RKO (cell line): ENCODE measurements around the gene CCL26.

Source experiments
- DNase-seq: peaks from one replicate; pipeline ENCODE4 v3.0.0-alpha.2; 2016; ENCODE audit warnings: low spot score

CCL26 gene, protein sequence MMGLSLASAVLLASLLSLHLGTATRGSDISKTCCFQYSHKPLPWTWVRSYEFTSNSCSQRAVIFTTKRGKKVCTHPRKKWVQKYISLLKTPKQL

DNA sequence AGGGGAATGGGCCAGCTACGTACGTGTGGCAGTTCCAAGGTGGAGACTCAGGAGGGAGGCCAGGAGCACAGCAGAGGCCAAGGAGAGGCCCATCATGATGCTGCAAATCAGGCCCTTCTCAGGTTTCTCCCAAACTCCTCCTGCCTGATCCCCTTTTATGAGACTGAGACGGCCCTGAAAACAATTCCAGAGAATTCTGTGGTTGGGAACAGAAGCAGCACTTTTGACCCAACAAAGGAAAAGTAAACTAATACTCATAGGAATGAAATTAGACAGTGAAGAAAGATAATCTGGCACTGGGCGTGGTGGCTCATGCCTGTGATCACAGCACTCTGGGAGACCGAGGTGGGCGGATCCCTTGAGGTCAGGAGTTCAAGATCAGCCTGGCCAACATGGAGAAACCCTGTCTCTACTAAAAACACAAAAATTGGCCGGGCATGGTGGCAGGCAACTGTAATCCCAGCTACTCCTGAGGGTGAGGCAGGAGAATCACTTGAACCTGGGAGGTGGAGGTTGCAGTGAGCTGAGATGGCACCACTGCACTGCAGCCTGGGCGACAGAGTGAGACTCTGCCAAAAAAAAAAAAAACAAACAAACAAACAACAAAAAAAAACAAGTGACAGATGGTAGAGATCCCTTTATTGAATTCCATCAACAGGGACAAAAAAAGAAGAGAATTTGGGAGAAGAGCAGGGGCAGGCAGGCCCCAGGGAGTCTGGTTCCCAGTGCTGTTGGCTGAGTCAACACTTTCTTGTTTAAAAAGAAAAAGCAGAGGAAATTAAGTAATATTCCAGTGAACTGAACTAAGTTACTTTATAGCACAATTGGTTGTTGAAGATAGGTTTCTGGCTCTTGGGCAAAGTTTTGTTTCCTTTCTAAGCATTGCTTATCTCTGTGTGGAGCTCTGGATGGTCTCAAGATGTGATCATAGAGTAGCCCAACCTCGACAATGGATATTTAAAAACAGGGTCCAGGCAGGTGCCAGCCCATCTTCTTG is at the start of gene CCL26:
CCL26 (minus strand) TSS at position 131 of the 997 bp plus-strand sequence; CDS start at position 96, 35 bp downstream.
- DNase-seq = no peak

DNA sequence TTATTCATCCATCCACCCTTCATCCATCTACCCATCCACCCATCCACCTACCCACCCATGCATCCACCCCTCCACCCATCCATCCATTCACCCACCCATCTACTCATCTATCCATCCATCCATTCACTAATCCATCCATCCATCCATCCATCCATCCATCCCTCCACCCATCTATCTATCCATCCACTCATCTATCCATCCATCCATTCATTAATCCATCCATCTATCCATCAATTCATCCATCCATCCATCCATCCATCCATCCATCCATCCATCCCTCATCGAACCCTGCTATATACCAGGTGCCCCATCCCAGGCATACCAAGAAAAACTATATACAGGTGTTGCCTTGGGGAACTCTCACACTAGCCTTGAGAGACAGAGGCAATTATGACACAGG is 48.7 kb upstream of the CCL26 start:
- DNase-seq = no peak

DNA sequence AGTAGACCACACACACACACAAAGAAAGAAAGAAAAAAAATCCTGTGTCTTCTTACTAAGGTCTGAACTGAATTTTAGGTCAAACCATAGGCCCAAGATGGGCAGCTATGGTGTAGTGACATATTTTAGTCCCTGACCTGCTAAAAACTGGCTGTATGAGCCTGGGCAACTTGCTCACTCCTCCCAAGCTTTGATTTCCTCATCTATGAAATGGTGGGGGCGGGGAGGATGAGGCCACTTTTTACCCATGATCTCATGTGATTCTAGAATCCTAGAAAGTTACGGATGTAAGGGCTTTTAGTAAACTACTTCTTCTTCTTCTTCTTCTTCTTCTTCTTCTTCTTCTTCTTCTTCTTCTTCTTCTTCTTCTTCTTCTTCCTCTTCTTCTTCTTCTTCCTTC is 47.7 kb upstream of the CCL26 start:
- no peak for DNase-seq

DNA sequence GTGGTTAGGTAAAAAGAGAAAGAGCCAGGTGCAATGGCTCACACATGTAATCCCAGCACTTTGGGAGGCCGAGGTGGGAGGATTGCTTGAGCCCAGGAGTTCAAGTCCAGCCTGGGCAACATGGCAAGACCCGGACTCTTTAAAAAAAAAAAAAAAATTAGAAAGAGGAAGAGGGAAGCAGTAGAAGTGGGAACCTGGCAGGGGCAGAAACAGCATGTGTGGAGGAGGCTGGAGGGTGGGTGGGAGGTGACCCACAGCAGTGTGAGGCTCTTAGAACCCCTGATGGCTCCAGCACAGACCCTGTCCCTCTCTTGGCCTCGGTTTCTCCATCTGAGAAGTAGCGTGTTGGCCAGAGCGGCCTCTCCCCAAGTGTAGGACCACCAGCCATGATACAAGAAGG is 46.5 kb upstream of the CCL26 start:
- DNase-seq = no peak

DNA sequence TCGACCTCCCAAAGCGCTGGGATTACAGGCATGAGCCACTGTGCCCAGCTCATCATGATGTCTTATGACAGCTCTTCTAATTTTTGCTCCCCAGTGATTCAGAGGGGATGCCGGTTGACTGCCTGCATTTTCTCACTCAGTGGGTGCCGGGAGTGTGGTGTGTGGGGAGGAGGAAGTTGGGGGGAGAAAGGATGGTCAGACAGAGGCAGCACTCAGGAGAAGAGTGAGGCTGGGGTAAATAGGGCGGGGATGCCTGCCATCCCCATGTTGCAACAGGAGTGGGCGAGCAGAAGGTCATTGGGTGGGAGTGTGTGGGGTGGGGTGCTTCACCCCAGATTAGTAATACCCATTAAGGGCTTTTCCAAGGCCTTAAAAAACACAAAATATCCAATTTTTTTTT is 45.1 kb upstream of the CCL26 start:
- DNase-seq = no peak

DNA sequence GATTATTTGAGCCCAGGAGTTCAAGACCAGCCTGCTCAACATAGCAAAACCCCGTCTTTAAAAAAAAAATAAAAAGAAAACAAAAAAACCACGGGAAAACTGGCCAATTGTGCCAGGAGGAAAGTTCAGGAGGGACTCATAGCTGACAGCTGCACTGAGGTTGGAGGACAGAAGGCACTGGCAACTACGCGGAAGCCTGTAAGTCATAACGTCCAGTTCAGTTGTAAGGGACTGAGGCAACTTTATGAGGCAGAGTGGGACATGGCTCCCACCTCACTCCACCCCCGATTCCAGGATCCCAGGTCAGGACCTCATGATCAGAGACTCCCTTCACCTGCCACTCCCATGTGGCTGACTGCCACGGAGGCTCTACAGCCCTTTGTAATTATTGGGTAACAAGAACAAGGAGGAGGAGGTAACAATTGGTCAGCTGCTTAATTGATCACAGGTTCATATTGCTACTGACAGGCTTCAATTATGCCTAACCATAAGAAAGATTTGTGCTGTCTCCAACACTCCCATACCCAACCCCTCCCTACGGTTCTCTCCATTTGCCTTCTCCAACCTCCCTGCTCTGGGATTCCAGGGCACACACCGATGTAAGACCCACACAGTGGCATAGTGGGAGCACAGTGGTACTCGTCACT is 43.5 kb upstream of the CCL26 start:
- DNase-seq = no peak

DNA sequence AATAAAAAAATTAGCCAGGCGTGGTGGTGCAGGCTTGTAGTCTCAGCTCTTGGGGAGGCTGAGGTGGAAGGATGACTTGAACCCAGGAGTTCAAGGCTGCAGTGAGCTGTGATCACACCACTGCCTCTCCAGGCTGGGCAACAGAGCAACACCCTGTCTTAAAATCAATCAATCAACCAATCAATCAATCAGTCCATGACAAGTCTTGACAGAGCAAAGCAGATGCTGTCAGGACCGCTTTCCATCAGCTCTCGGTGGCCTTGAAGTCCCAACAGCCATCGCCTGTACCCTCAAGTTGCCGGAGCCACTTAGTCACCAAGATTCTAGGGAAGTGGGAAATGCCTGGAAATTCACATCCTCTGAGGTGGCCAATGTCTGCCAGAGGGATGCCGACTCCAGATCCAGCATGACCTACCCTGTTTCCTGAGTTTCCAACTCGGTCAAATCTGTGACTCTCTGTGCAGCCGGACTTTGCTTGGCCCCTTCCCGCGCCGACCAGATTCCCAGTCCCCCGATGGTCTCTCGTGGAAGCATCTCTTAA is 42.5 kb upstream of the CCL26 start:
- DNase-seq = no peak

DNA sequence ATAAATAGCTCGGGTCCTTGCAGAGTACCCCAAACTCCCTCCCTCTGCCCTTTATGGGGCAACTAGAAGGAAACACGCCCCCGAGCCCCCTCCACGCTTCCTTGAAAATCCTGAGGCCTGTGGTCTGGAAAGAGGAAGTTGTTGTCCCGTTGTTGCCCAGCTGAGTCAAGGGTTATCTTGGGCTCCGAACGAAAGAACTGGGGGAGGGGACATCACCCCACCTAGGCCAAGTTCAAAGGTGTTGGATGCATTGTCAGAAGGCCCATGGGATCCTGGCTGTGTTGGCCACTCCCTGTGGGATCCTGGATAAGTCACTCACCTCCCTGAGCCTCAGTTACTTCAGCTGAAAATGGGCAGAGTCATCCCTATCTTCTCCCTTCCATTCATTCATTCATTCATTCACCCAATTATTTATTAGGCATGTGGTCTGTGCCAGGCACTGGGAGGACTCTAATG is 41.8 kb upstream of the CCL26 start, which contains the start of gene CCL24:
CCL24 (minus strand) TSS at position 26 of the 456 bp plus-strand sequence. CDS start 91 bp downstream, outside the sequence.
- DNase-seq = no peak

DNA sequence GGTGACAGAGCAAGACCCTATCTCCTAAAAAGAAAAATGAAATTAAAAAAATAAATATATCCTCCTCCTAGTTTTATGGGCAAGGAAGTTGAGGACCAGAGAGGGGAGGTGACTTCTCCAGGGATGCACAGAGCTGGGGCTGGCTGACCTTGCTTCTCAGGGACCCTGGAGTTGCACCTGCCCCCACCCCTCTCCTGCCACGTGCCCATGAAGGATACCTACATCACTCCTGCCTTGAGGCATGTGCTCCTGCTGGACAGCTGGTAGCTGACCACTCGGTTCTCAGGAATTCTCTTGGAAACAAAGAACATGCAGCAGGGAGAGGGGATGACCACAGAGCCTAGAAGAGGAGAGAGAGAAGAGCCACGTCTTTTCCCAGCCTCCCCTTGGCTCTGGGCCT is 41.1 kb upstream of the CCL26 start:
- DNase-seq = no peak

DNA sequence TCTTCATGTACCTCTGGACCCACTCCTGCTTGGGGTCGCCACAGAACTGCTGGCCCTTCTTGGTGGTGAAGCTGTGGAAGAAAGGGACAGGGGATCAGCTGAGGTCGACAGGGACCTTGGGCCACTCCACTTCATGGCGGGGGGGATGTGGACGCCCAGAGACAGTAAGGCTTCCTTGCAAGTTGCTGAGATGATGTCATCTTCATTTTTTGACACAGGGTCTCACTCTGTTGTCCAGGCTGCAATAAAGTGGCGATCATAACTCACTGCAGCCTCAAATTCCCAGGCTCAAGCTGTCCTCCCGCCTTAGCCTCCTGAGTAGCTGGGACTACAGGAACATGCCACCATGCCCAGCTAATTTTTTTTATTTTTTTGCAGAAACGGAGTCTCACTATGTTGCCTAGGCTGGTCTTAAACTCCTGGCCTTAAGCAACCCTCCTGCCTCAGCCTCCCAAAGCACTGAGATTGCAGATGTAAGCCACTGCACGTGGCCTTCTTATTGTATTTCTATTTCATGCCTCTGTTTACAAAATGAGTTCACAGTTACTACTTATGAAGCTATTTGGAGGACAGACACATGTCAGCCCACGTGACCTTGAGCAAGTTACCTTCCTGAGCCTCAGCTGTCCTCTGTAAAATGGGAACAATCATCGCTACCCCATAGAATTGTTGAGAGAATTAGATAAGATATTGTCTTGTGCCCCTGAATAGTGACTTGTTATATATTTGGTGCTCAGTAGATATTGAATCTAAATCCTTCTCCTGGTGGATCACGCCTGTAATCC is 40.1 kb upstream of the CCL26 start:
- DNase-seq = no peak

DNA sequence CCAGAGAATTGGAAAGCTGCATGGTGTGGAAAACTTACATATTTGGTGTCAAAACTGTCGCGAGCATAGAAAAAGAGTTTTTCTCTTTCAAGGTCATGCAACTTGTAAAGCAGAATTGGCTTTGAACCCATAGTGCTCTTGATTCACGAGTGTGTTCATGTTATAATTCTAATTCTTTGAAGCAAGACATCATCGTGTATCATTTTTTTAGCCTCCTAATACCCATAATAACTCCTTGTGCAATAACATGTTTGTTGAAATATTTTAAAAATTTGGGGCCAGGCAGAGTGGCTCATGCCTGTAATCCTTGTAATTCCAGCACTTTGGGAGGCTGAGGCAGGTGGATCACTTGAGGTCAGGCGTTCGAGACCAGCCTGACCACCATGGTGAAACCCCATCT is 37.4 kb upstream of the CCL26 start:
- DNase-seq = no peak

DNA sequence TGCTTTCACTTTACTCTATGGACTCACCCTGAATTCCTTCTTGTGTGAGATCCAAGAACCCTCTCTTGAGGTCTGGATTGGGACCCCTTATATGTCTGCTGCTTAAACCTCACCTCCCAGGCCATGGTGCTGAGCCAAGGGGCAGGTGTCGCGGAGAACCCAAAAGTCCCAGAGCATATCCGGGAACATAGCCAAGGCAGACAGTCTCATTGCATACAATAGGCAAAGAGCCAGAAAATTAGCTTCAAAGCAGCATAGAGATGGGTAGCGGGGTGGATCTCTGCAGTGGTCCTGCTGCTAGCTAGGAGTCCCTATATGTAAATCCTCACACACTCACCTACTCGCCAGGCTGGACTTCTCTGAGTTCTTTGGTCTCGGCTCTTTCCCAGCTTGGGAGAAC is 36.1 kb upstream of the CCL26 start:
- no peak for DNase-seq

DNA sequence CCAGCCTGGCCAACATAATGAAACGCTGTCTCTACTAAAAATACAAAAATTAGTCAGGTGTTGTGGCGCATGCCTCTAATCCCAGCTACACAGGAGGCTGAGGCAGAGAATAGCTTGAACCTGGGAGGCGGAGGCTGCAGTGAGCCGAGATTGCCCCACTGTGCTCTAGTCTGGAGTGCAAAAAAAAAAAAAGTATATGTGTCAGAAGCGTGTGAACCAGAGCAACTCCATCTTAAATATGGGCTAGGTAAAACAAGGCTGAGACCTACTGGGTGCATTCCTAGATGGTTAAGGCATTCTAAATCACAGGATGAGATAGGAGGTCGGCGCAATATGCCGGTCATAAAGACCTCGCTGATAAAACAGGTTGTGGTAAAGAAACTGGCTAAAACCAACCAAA is 35.4 kb upstream of the CCL26 start:
- DNase-seq = no peak

DNA sequence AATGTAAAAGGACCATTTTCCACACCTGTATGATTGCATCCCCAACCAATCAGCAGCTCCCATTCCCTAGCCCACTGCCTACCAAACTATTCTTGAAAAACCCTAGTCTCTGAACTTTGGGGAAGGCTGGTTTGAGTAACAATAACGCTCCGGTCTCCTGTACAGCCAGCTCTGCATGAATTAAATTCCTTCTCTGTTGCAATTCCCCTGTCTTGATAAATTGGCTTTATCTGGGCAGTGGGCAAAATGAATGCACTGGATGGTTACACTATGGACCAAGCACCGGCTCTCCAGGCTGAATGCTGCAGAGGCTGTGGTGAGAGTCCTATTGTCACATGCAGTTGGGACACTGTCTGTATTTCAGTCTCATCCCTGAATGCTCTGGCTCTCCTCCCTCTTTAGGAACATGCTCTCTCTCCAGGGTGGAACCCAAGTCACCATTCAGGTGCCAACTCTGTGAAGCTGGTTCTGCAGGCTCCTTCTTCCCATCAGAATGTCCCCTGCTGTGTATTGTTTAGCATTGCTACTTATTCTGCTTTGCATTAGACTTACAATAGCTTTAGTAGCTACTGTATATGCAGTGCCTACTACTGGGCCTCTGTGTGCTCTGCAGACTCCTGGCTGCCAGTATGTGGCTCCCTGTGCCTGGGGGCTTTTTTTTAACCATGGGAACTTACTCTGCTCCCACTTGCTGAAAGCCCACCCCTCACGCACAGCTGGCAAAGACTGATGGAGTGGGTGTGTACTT is 34.7 kb upstream of the CCL26 start:
- no peak for DNase-seq

DNA sequence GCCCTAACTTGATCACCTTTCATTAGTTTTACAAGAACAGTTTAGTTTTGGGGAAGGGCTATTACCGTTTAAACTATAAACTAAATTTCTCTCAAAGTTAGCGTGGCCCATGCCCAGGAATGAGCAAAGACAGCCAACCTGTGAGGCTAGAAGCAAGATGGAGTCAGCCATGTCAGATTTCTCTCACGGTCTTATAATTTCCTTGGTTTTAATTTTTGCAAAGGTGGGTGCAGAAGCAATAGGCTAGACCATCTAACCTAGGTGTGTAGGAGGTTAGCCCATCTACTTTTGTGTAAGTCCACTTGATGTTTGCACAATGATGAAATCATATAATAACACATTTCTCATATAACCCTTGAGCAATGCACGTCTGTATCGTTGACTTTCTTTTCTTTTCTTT is 32.7 kb upstream of the CCL26 start:
- DNase-seq = no peak

DNA sequence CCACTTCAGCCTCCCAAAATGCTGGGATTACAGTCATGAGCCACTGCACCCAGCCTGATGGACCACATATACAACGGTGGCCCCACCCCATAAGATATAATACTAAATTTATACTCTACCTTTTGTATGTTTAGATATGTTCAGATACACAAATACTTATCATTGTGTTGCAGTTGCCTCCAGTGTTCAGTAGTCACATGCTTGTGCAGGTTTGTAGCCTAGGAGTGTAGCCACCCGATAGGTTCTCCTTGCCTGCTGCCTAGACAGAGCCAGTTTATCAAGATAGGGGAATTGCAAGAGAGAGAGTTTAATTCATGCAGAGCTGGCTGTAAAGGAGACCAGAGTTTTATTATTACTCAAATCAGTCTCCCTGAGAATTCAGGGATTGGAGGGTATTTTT is 32.0 kb upstream of the CCL26 start:
- DNase-seq = no peak

DNA sequence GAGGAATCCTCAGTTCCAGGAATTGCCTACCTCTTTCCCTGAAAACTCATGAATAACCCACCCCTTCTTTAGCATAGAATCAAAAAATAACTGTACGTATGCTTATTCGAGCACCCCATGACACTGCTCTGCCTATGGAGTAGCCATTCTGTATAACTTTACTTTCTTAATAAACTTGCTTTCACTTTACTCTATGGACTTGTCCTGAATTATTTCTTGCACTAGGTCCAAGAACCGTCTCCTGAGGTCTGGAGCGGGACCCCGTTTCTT is 30.5 kb upstream of the CCL26 start:
- DNase-seq = no peak

DNA sequence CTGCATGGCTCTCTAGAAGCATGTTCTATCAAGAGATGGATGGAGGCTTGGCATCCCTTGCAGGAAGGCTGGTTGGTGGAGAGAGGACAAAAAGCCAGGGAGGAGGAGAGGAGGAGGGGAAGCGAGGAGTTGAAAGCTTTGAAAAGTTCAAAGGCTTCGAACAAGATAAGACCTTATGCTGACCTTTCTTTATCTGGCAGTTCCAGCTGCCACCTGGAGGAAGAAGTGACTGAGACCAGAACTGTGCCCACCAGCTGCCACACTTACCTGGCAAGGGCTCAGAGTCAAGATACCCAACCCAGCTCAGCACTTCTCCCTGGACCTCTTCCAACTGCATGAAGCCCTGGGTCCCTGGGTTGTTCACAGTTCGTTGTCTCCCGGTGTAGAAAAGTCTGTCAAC is 26.8 kb upstream of the CCL26 start:
- no peak for DNase-seq

DNA sequence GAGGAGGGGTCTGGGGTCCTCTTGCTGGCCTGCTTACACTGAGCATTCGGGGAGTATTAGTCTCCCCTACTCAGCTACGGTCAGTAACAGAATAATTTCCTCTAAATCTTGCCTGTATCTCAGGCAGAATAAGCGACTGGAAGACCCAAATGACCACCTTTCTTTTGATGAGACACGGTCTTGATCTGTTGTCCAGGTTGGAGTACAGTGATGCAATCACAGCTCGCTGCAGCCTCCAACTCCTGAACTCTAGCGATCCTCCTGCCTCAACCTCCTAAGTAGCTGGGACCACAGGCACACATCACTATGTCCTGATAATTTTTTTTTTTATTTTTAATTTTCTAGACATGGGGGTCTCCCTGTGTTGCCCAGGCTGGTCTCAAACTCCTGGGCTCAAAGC is 24.4 kb upstream of the CCL26 start:
- no peak for DNase-seq

DNA sequence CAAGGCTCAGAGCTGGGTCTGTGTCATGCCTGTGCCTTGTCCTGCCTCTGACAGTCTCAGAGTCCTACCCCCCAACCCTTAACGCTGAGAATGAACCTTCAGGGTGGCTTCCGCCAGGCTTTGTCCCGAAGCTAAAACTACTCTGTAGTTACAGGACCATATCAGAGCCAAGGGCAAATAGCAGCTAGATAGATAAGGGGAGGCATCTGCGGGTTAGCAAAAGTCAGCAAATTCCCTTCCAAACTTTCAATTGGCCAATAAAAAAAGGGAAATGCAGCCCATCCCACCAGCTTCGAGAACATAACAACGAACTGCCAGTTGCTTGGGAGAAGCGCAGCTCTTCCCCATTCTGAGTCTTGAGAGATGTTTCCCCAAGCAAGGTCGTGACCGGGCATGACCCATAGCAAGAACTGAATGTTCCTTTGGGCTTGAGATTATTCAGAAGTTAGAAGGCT is 23.8 kb upstream of the CCL26 start:
- no peak for DNase-seq

DNA sequence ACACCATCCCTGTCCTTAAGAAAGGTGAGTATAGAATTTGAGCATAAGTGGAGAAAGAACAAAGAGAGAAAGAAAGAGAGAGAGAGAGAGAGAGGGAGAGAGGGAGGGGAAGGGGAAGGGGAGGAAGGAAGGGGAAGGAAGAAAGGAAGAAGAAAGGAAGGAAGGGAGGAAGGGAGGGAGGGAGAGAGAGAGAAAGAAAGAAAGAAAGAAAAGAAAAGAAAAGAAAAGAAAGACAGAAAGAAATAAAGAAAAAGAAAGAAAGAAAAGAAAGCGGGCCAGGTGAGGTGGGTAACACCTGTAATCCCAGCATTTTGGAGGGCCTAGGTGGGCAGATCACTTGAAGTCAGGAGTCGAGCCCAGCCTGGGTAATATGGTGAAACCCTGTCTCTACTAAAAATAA is 21.7 kb upstream of the CCL26 start:
- no peak for DNase-seq
